ENCODE results near the gene DHX35. TPM values are rescaled to one million over a fixed set of nuclear protein-coding genes. Genes with fewer than 3 reads are reported as not detected.

DHX35 gene
- total and polyA plus RNA-seq, 2 of the 13 experiments (the other 11 are each of a cell fraction or from before 2014, with no cell fraction given), result 25.8 to 28.7 TPM

DNA sequence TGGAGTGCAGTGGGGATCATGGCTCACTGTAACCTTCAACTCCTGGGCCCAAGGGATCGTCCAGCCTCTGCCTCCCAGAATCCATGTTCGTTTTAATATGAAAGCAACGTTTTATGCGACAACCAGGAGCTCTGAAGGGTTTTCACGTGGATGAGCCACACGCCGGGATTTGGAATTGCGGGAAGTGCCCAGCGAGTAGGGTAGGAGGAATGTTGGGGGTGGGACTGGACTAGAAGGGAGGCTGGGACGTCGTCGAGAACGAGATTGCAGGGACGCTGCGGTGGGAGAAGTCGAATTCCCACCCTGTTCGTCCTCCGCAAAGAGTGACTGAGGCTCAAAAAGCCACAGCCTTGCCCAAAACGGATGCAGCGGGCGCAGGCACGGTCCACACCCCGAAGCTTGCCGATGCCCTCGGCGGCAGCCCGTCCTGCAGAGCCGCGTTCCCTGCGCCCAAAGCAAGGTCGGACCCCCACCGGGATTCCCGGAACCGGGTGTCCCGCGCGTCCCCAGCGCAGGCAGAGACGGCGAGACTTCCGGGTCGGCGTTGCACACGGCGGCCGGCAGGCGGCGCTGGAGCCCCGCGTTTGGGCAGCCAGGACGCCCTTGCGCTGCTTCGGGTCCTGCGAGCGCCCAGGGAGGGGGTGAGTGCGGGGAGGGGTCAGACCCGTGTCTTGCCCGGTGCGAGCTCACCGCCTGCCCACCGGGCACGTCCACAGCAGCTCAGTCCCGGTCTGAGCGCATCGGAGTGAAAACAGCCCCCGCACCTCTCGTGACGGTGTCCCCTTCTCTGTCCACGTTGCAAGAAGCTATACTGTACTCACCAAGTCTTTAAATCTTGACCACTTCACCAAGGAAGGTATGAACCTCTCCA is 87.8 kb downstream of the DHX35 start:
- H3K27me3 ChIP-seq (ENCODE audit: control insufficient read depth in 1 of 2, insufficient read depth in 2 of 2, low read length in 2 of 2), result peaks cover 0 to 7% of the 10 kb centered on the region in 2 experiments; a peak in 2 of 5 replicates
- ChIA-PET CTCF (ENCODE audit: low intra/inter-chr PET ratio, low total read pairs) (interaction anchor here (1.3 to 4.8 kb wide), 2 partner anchors 30 to 124 kb away, joined by 4 to 96 read pairs; partner anchors contain the start of gene FAM83D), POLR2A (interaction anchor here (1.0 to 3.1 kb wide), 7 partner anchors 13 to 136 kb away, joined by 4 to 20 read pairs (median 5); partner anchors contain the start of genes DHX35 and FAM83D)
- H3K9ac ChIP-seq (ENCODE audit: insufficient read depth, low read depth, low read length), result peak overlapping the region; percentile 75
- H2AFZ ChIP-seq (ENCODE audit: low read length), result peak overlapping the region; percentile 95
- WGBS (ENCODE audit: low lambda C conversion rate), result 2% methylated on average over 40 of the region's 69 CpGs
- in situ Hi-C loops (cut with HindIII; ENCODE audit: extremely low pct_ligation_motif_present, low pct_unique_long_range_greater_than_20kb), result loop anchor here (5.0 to 25.0 kb wide), 3 partner anchors 32 to 413 kb away; no protein-coding TSS in a partner anchor
- peak; percentile 75 for DNase-seq (ENCODE audit: low spot score)
- intact Hi-C loops (cut with micrococcal nuclease; ENCODE audit: unreplicated experiment), result loop anchor here (1.0 to 10.0 kb wide), 4 partner anchors 31 to 403 kb away; partner anchors contain the start of gene DHX35
- H3K27ac ChIP-seq (ENCODE audit: extremely low read length, insufficient read depth, low read length), result no peak overlapping the region
- peak; percentile 28 for FAIRE-seq
- peak overlapping the region; percentile 63 to 89 (median 76) for H3K4me3 ChIP-seq (replicated peaks in 1 of 3; ENCODE audit: insufficient read depth in 1 of 3, low read depth in 2 of 3, low read length in 3 of 3)
- peak overlapping the region; percentile 100 for H3K4me2 ChIP-seq (ENCODE audit: low read depth, low read length)
- no peaks in the 10 kb centered on the region for H3K36me3 ChIP-seq (replicated peaks in 1 of 2; ENCODE audit: control insufficient read depth in 1 of 2, insufficient read depth in 2 of 2, low read length in 2 of 2)
- no peaks in the 10 kb centered on the region for H3K79me2 ChIP-seq (ENCODE audit: insufficient read depth, low read length)
- no peaks in the 10 kb centered on the region for H4K20me1 ChIP-seq (ENCODE audit: insufficient read depth, low read length)
- ATAC-seq, result peak; percentile 86
- H3K9me3 ChIP-seq (ENCODE audit: low read length), result no peaks in the 10 kb centered on the region
- TSS peak; percentile 68 for BruUV-seq (replicated peaks)
- peaks cover 22% of the 10 kb centered on the region for H3K4me1 ChIP-seq (ENCODE audit: insufficient read depth, low read length)
- TF ChIP-seq ERF (CRISPR knock-in tag; IDR thresholded peaks at IDR 0.05), result peak; percentile 98
- 0 out of 2 replicates have a peak, but pooled peaks have one; percentile 85 for TF ChIP-seq PCBP1 (IDR thresholded peaks at IDR 0.05; ENCODE audit: borderline replicate concordance, low read depth, low read length)
- TF ChIP-seq PCBP2 (optimal IDR thresholded peaks at IDR 0.05; ENCODE audit: low read depth, low read length, poor library complexity, severe bottlenecking), result no peak
- no peak for TF ChIP-seq RCOR2 (CRISPR knock-in tag; IDR thresholded peaks at IDR 0.05)
- TF ChIP-seq ZNF569 (CRISPR knock-in tag; IDR thresholded peaks at IDR 0.05; ENCODE audit: borderline replicate concordance), result no peak
- peak; percentile 95 for TF ChIP-seq REPIN1 (CRISPR knock-in tag; IDR thresholded peaks at IDR 0.05; ENCODE audit: borderline replicate concordance, low read depth)
- no peak for TF ChIP-seq ZNF644 (CRISPR knock-in tag; IDR thresholded peaks at IDR 0.05; ENCODE audit: low read depth)
- peak; percentile 94; the same call in 1 of the 2 replicates for TF ChIP-seq ZNF558 (CRISPR knock-in tag; IDR thresholded peaks at IDR 0.05; ENCODE audit: borderline replicate concordance)
- TF ChIP-seq SMAD1 (CRISPR knock-in tag; IDR thresholded peaks at IDR 0.05; ENCODE audit: borderline replicate concordance, low read depth), result peak; percentile 98
- peak; percentile 83; the same call in 1 of the 2 replicates for TF ChIP-seq MEF2D (CRISPR knock-in tag; IDR thresholded peaks at IDR 0.05)
- TF ChIP-seq POLR2AphosphoS5 (IDR thresholded peaks at IDR 0.05; ENCODE audit: low read depth, low read length), result peak; percentile 75
- TF ChIP-seq RAD51 (IDR thresholded peaks at IDR 0.05; ENCODE audit: borderline replicate concordance), result no peak
- no peak for TF ChIP-seq ZNF207 (IDR thresholded peaks at IDR 0.05; ENCODE audit: borderline replicate concordance)
- TF ChIP-seq ZBTB20 (CRISPR knock-in tag; IDR thresholded peaks at IDR 0.05; ENCODE audit: borderline replicate concordance, low read depth), result peak; percentile 16; the same call in 1 of the 2 replicates
- TF ChIP-seq ZNF563 (CRISPR knock-in tag; IDR thresholded peaks at IDR 0.05), result peak; percentile 80; the same call in 1 of the 2 replicates
- TF ChIP-seq, protein P1, sequence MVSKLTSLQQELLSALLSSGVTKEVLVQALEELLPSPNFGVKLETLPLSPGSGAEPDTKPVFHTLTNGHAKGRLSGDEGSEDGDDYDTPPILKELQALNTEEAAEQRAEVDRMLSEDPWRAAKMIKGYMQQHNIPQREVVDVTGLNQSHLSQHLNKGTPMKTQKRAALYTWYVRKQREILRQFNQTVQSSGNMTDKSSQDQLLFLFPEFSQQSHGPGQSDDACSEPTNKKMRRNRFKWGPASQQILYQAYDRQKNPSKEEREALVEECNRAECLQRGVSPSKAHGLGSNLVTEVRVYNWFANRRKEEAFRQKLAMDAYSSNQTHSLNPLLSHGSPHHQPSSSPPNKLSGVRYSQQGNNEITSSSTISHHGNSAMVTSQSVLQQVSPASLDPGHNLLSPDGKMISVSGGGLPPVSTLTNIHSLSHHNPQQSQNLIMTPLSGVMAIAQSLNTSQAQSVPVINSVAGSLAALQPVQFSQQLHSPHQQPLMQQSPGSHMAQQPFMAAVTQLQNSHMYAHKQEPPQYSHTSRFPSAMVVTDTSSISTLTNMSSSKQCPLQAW (CRISPR knock-in tag; IDR thresholded peaks at IDR 0.05), result peak; percentile 98
- TF ChIP-seq, protein P2, sequence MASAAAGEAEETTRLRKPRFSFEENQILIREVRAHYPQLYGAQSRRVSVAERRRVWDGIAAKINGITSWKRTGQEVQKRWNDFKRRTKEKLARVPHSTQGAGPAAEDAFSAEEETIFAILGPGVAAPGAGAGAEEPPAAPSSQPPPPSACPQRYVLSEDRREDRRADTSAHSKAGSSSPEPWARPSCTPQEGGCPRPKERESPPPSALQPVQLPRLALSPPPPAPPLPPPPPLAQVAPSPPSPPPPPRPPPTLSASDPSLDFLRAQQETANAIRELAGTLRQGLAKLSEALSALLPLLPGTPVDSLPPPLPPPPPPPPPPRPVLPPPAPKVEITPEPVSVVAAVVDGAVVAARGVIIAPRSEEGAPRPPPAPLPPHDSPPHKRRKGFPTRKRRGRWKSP (CRISPR knock-in tag; IDR thresholded peaks at IDR 0.05), result peak; percentile 98
- TF ChIP-seq, protein P3, sequence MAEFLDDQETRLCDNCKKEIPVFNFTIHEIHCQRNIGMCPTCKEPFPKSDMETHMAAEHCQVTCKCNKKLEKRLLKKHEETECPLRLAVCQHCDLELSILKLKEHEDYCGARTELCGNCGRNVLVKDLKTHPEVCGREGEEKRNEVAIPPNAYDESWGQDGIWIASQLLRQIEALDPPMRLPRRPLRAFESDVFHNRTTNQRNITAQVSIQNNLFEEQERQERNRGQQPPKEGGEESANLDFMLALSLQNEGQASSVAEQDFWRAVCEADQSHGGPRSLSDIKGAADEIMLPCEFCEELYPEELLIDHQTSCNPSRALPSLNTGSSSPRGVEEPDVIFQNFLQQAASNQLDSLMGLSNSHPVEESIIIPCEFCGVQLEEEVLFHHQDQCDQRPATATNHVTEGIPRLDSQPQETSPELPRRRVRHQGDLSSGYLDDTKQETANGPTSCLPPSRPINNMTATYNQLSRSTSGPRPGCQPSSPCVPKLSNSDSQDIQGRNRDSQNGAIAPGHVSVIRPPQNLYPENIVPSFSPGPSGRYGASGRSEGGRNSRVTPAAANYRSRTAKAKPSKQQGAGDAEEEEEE (CRISPR knock-in tag; IDR thresholded peaks at IDR 0.05; ENCODE audit: borderline replicate concordance), result 0 out of 2 replicates have a peak, but pooled peaks have one; percentile 11

All from HepG2 (cell line).